ENCODE measurements around the gene ACAD10. TPM values are rescaled to one million over a fixed set of nuclear protein-coding genes. Genes with fewer than 3 reads are reported as not detected.

The ACAD10 gene
- total and polyA plus RNA-seq, 12 donors = 7.8 to 43.4 (median 34.8) TPM

- peaks cover 0 to 41% (median 26%) of the 10 kb centered on the region in 9 donors for H3K4me1 ChIP-seq
- intact Hi-C loops (cut with DNase I) = no loop called here
- WGBS, 2 donors = 1% methylated on average over 61 to 73 of the region's 73 CpGs
Measured at GRCh38 chr12:111766608-111767361, 80.9 kb downstream of the ACAD10 start, which contains the start of gene ALDH2. TSS of gene ALDH2 (plus strand) at chr12:111766933. CDS start at chr12:111766983, 50 bp downstream.

GRCh38 chr12:111767362-111768158 is 81.7 kb downstream of the ACAD10 start:
- peak overlapping the region; percentile 30 to 91 (median 86) for H3K27ac ChIP-seq
- H3K27me3 ChIP-seq = no peaks in the 10 kb centered on the region
- ATAC-seq = peak; percentile 1 to 55 (median 29)
- DNase-seq = peak in 1 of 2 donors; percentile 26
- H3K4me1 ChIP-seq = peaks cover 0 to 45% (median 26%) of the 10 kb centered on the region in 9 donors
- WGBS, 2 donors = 9 to 11% methylated on average over 17 to 18 of the region's 18 CpGs
- TF ChIP-seq CTCF (IDR thresholded peaks at IDR 0.05) = no peak
- H3K36me3 ChIP-seq = peaks cover 0 to 6% (median 0%) of the 10 kb centered on the region in 9 donors
- H3K4me3 ChIP-seq = peak overlapping the region; percentile 71 to 97 (median 80)
- no peaks in the 10 kb centered on the region for H3K9me3 ChIP-seq
- intact Hi-C loops (cut with DNase I) = no loop called here

More at GRCh38 chr12:111766608-111767361, 80.9 kb downstream of the ACAD10 start, which contains the start of gene ALDH2:
- H3K27me3 ChIP-seq = no peaks in the 10 kb centered on the region
- peak within 1 kb of the TSS; percentile 30 to 91 (median 86) for H3K27ac ChIP-seq
- peak; percentile 95 to 98 (median 98) for ATAC-seq
- peak within 1 kb of the TSS; percentile 71 to 97 (median 80) for H3K4me3 ChIP-seq
- no peaks in the 10 kb centered on the region for H3K9me3 ChIP-seq
- peak; percentile 70 to 84 for DNase-seq
- peaks cover 0 to 6% (median 0%) of the 10 kb centered on the region in 9 donors for H3K36me3 ChIP-seq
- TF ChIP-seq CTCF (IDR thresholded peaks at IDR 0.05) = peak in 3 of 9 donors; percentile 31 to 34 (median 33)

- ATAC-seq (no peak), DNase-seq (no peak)
- Histone ChIP-seq H3K4me1 (peaks cover 0 to 53% (median 32%) of the 10 kb centered on the region in 9 donors), H3K9me3 (no peaks in the 10 kb centered on the region), H3K27ac (peak overlapping the region in 2 of 10 donors; percentile 83 to 86), H3K4me3 (peak overlapping the region in 7 of 10 donors; percentile 73 to 97 (median 88)), H3K27me3 (no peaks in the 10 kb centered on the region), H3K36me3 (peaks cover 0 to 6% (median 0%) of the 10 kb centered on the region in 9 donors)
- no peak for TF ChIP-seq CTCF (IDR thresholded peaks at IDR 0.05)
- 84 to 86% methylated on average over 9 of the region's 9 CpGs for WGBS, 2 donors
- intact Hi-C loops (cut with DNase I) = no loop called here
Measured at GRCh38 chr12:111768159-111768895, 82.5 kb downstream of the ACAD10 start.

Measured in heart right ventricle (tissue), 16 donors.